Neural progenitor cell (in vitro differentiated cells): Measurements from ENCODE around the gene FNIP2.
"Not testable (repeated sequence)": the region's sequence is repeated elsewhere in the genome, so short reads cannot be mapped to it uniquely, and the experiment has no call there.

Experiments
- CTCF ChIP-seq: fragments of 200-600 bp; sonication (generic); IDR thresholded peaks from 2 replicates; pipeline ENCODE4 v1.5.1; 2017; ENCODE audit warnings: antibody characterized with exemption, mild to moderate bottlenecking
- EZH2 ChIP-seq: fragments of 200-600 bp; sonication (generic); IDR thresholded peaks from 2 replicates; pipeline ENCODE4 v1.6.1; 2017; ENCODE audit warnings: antibody characterized with exemption, mild to moderate bottlenecking, moderate library complexity
- EZH2phosphoT487 ChIP-seq: fragments of 200-600 bp; sonication (generic); IDR thresholded peaks from 2 replicates; pipeline ENCODE4 v1.6.1; 2017; ENCODE audit warnings: antibody characterized with exemption

GRCh38 chr4:158793430-158793829, 24.6 kb downstream of the FNIP2 start:
- TF ChIP-seq CTCF, EZH2, EZH2phosphoT487: not testable (repeated sequence)
